GM12878 (cell line): Measurements from ENCODE around the gene METRNL.

Experiments
- CTCF ChIP-seq, 3 experiments: IDR thresholded peaks in 2 of 3; conservative IDR thresholded peaks in 1 of 3; 2 replicates each; pipeline ENCODE4 v1.5.1; 2011; ENCODE audit warnings: low read depth in 3 of 3, low read length in 3 of 3, mild to moderate bottlenecking in 3 of 3, control low read depth in 2 of 3, moderate library complexity in 2 of 3, inconsistent platforms in 1 of 3, mixed read lengths in 1 of 3; ENCODE audit not compliant: control insufficient read depth in 2 of 3, insufficient read depth in 1 of 3; ENCODE audit errors: extremely low read depth in 1 of 3
- DPF2 ChIP-seq: fragments of 450-650 bp; IDR thresholded peaks from 2 replicates; pipeline ENCODE4 v1.6.1; 2017; ENCODE audit warnings: mild to moderate bottlenecking
- ETV6 ChIP-seq, 2 experiments: fragments of 450-650 bp in 1 of 2; IDR thresholded peaks in 1 of 2; conservative IDR thresholded peaks in 1 of 2; 2 replicates each; pipeline ENCODE4 v1.6.1; 2014; ENCODE audit warnings: antibody characterized with exemption in 1 of 2, borderline replicate concordance in 1 of 2, low read depth in 1 of 2, mild to moderate bottlenecking in 1 of 2, moderate library complexity in 1 of 2
- HSF1 ChIP-seq: fragments of 150-350 bp; IDR thresholded peaks from 2 replicates; pipeline ENCODE4 v1.6.1; 2014; ENCODE audit warnings: mild to moderate bottlenecking, low read depth, low read length
- JUNB ChIP-seq: IDR thresholded peaks from 2 replicates; pipeline ENCODE4 v1.6.1; 2016; ENCODE audit warnings: antibody characterized with exemption, mild to moderate bottlenecking
- NR2C2 ChIP-seq: IDR thresholded peaks from 2 replicates; pipeline ENCODE4 v1.6.1; 2011; ENCODE audit warnings: borderline replicate concordance, low read depth; ENCODE audit not compliant: control insufficient read depth, insufficient read length
- POLR2A ChIP-seq: IDR thresholded peaks from 2 replicates; pipeline ENCODE4 v1.6.1; 2011; ENCODE audit warnings: low read depth, mild to moderate bottlenecking, low read length
- POLR2AphosphoS5 ChIP-seq: IDR thresholded peaks from 2 replicates; pipeline ENCODE4 v1.6.1; 2011; ENCODE audit warnings: mild to moderate bottlenecking, low read length, inconsistent platforms
- RAD51 ChIP-seq: fragments of 450-650 bp; IDR thresholded peaks from 2 replicates; pipeline ENCODE4 v1.6.1; 2016; ENCODE audit warnings: moderate library complexity, mild to moderate bottlenecking, inconsistent platforms
- REST ChIP-seq: IDR thresholded peaks from 2 replicates; pipeline ENCODE4 v1.6.1; 2012; ENCODE audit warnings: mild to moderate bottlenecking, low read depth, low read length
- SIN3A ChIP-seq: IDR thresholded peaks from 2 replicates; pipeline ENCODE4 v1.6.1; 2012; ENCODE audit warnings: low read depth, low read length, improper control_type of control experiment
- TAF1 ChIP-seq: IDR thresholded peaks from 2 replicates; pipeline ENCODE4 v1.6.1; 2011; ENCODE audit warnings: mild to moderate bottlenecking, low read depth, low read length, borderline replicate concordance
- USF1 ChIP-seq: IDR thresholded peaks from 2 replicates; pipeline ENCODE4 v1.6.1; 2011; ENCODE audit warnings: borderline replicate concordance, low read depth, mild to moderate bottlenecking, moderate library complexity, mixed read lengths, low read length; ENCODE audit not compliant: insufficient read depth; ENCODE audit errors: extremely low read length
- USF2 ChIP-seq: IDR thresholded peaks from 2 replicates; pipeline ENCODE4 v1.6.1; 2011; ENCODE audit warnings: low read depth, low read length, improper control_type of control experiment, borderline replicate concordance

GRCh38 chr17:83037874-83038165 lies 41.6 kb upstream of the METRNL start:
- TF ChIP-seq USF2 (no peak), HSF1 (no peak), TAF1 (no peak), POLR2AphosphoS5 (no peak), NR2C2 (no peak), ETV6 (conservative IDR thresholded peaks at IDR 0.05 in 1 of 2, IDR thresholded peaks at IDR 0.05 in 1 of 2; ENCODE audit: borderline replicate concordance in 1 of 2, low read depth in 1 of 2) (no peak), CTCF (IDR thresholded peaks at IDR 0.05 in 2 of 3, conservative IDR thresholded peaks at IDR 0.05 in 1 of 3; ENCODE audit: control insufficient read depth in 2 of 3, extremely low read depth in 1 of 3, insufficient read depth in 1 of 3, low read depth in 3 of 3, low read length in 3 of 3) (no peak), DPF2 (no peak), USF1 (no peak), RAD51 (no peak), POLR2A (no peak), SIN3A (no peak), REST (no peak), JUNB (no peak)
